A549 (cell line): ENCODE measurements around the gene PRKN. TPM values are rescaled to one million over a fixed set of nuclear protein-coding genes. Genes with fewer than 3 reads are reported as not detected.

Source experiments
- ATAC-seq, 2 experiments: fragments of 200-7000 bp in 1 of 2; fragments of >200 bp in 1 of 2; cut with Nextera tagmentation in 1 of 2; cut with Tn5 transposase in 1 of 2; 3 replicates each; pipeline versions ENCODE4 v1.8.0 to v1.9.1; 2018 to 2020; ENCODE audit warnings: mild to moderate bottlenecking in 1 of 2, moderate library complexity in 1 of 2
- CTCF ChIA-PET: fragments of 300-600 bp; sonication (Branson Sonifier 250); formaldehyde crosslinking; extraction: SDS; loops from one replicate; lab custom pipeline; 2021; ENCODE audit warnings: antibody characterized with exemption, inconsistent platforms; lab: Yijun Ruan, JAX
- POLR2A ChIA-PET: fragments of 350-600 bp; formaldehyde crosslinking; extraction: SDS; loops from one replicate; lab custom pipeline; 2021; ENCODE audit warnings: antibody characterized with exemption, inconsistent platforms; lab: Yijun Ruan, JAX
- DNase-seq, 2 experiments: peaks; one replicate each; pipeline versions ENCODE4 v3.0.0 to v3.0.0-alpha.2; 2011 to 2016; ENCODE audit warnings: low read depth in 1 of 2, low spot score in 1 of 2
- FAIRE-seq: peaks from 2 replicates; lab custom pipeline; 2011; peaks lifted over from hg19 to GRCh38; lab: Jason Lieb, UNC
- H3K27ac ChIP-seq, 2 experiments: fragments of >200 bp; sonication (Bioruptor Twin); formaldehyde crosslinking; 3 replicates each; pipeline ENCODE4 v1.5.1; 2016 to 2017
- H3K4me1 ChIP-seq: fragments of >200 bp; sonication (Bioruptor Twin); formaldehyde crosslinking; 3 replicates; pipeline ENCODE4 v1.6.1; 2016
- H3K4me2 ChIP-seq: fragments of >200 bp; sonication (Bioruptor Twin); formaldehyde crosslinking; 3 replicates; pipeline ENCODE4 v1.6.1; 2016
- H3K4me3 ChIP-seq: fragments of >200 bp; sonication (Bioruptor Twin); formaldehyde crosslinking; 3 replicates; pipeline ENCODE4 v1.5.1; 2016
- H3K9me3 ChIP-seq: fragments of >200 bp; sonication (Bioruptor Twin); formaldehyde crosslinking; 3 replicates; pipeline ENCODE4 v1.6.1; 2016
- CHD2 ChIP-seq: fragments of 150-350 bp; IDR thresholded peaks from 2 replicates; pipeline ENCODE4 v1.6.1; 2014; ENCODE audit warnings: low read length; ENCODE audit not compliant: partially characterized antibody
- CHD4 ChIP-seq: fragments of 200-600 bp; sonication (generic); IDR thresholded peaks from 2 replicates; pipeline ENCODE4 v1.6.1; 2016; ENCODE audit warnings: antibody characterized with exemption, mild to moderate bottlenecking, borderline replicate concordance
- HOXB5 ChIP-seq: fragments of 250-450 bp; sonication (Bioruptor Pico); IDR thresholded peaks from 2 replicates; pipeline ENCODE4 v1.5.0; 2020; ENCODE audit warnings: mild to moderate bottlenecking, moderate library complexity
- KDM1A ChIP-seq: fragments of 200-600 bp; sonication (generic); IDR thresholded peaks from 2 replicates; pipeline ENCODE4 v1.6.1; 2016; ENCODE audit warnings: low read depth, mild to moderate bottlenecking
- NPAS2 ChIP-seq: fragments of 250-450 bp; sonication (Bioruptor Pico); IDR thresholded peaks from 2 replicates; pipeline ENCODE4 v1.8.0; 2022; ENCODE audit warnings: mild to moderate bottlenecking, moderate library complexity, borderline replicate concordance
- PHF8 ChIP-seq: fragments of 200-600 bp; sonication (generic); IDR thresholded peaks from 2 replicates; pipeline ENCODE4 v1.6.1; 2016; ENCODE audit warnings: low read depth, mild to moderate bottlenecking, antibody characterized with exemption, moderate library complexity, borderline replicate concordance
- POLR2AphosphoS2 ChIP-seq: conservative IDR thresholded peaks from 2 replicates; pipeline ENCODE4 v1.6.1; 2012; ENCODE audit warnings: low read length, improper control_type of control experiment, inconsistent platforms
- RAD21 ChIP-seq, 2 experiments: fragments of >200 bp in 1 of 2; sonication (Bioruptor Twin) in 1 of 2; formaldehyde crosslinking in 1 of 2; IDR thresholded peaks in 1 of 2; conservative IDR thresholded peaks in 1 of 2; 2 replicates in 1 of 2; 3 replicates in 1 of 2; pipeline ENCODE4 v1.6.1; 2012 to 2018; ENCODE audit warnings: inconsistent platforms in 1 of 2
- RCOR1 ChIP-seq: fragments of 150-350 bp; IDR thresholded peaks from 2 replicates; pipeline ENCODE4 v1.6.1; 2014; ENCODE audit warnings: antibody characterized with exemption, low read length, low read depth
- SMC3 ChIP-seq: fragments of >200 bp; sonication (Bioruptor Twin); formaldehyde crosslinking; IDR thresholded peaks from 3 replicates; pipeline ENCODE4 v1.6.1; 2018; ENCODE audit warnings: inconsistent platforms
- TFCP2L1 ChIP-seq: fragments of 250-450 bp; sonication (Bioruptor Pico); IDR thresholded peaks from 2 replicates; pipeline ENCODE4 v1.5.0; 2021; ENCODE audit warnings: mild to moderate bottlenecking
- ZC3H11A ChIP-seq: fragments of 450-650 bp; IDR thresholded peaks from 2 replicates; pipeline ENCODE4 v1.6.1; 2014; ENCODE audit warnings: antibody characterized with exemption, mild to moderate bottlenecking
- ZFP36 ChIP-seq: fragments of 450-650 bp; IDR thresholded peaks from 2 replicates; pipeline ENCODE4 v1.6.1; 2014; ENCODE audit warnings: borderline replicate concordance; ENCODE audit not compliant: partially characterized antibody
- ZNF302 ChIP-seq: fragments of 250-450 bp; sonication (Bioruptor Pico); IDR thresholded peaks from 2 replicates; pipeline ENCODE4 v1.9.0; 2021; ENCODE audit warnings: inconsistent platforms, mild to moderate bottlenecking, moderate library complexity
- WGBS: methylation state at CpG from one replicate; pipeline ENCODE4 v1.1.6; 2017; ENCODE audit errors: missing lambda C conversion rate; 5-methylcytosine and 5-hydroxymethylcytosine counted together
- polyA plus RNA-seq, 4 experiments: library from polyadenylated mRNA; depleted of rRNA in 3 of 4; stranded (reverse); fragments of >200 nt; fragmentation: RNase III in 1 of 4; extraction: RNeasy Plus Mini Kit Qiagen cat#74134 plus additional on column Dnase treatment in 1 of 4; gene quantifications; 2 replicates in 3 of 4; 3 replicates in 1 of 4; pipeline ENCODE4 v1.2.3, GENCODE V29; 2011 to 2017
- TF ChIP-seq, protein P1 (sequence below): fragments of >200 bp; sonication (Bioruptor Twin); formaldehyde crosslinking; IDR thresholded peaks from 2 replicates; pipeline ENCODE4 v1.6.1; 2016
- TF ChIP-seq, protein P2 (sequence below): fragments of >200 bp; sonication (Bioruptor Twin); formaldehyde crosslinking; IDR thresholded peaks from 3 replicates; pipeline ENCODE4 v1.5.1; 2016
- TF ChIP-seq, protein P3 (sequence below): IDR thresholded peaks from 2 replicates; pipeline ENCODE4 v1.6.1; 2012
- TF ChIP-seq, protein P4 (sequence below): fragments of 250-450 bp; sonication (Bioruptor Pico); IDR thresholded peaks from 2 replicates; pipeline ENCODE4 v1.5.0; 2021; ENCODE audit warnings: mild to moderate bottlenecking, moderate library complexity, borderline replicate concordance

PRKN gene
- polyA plus RNA-seq, 2 of the 4 experiments (the other 2 are of a cell fraction): 0.36 to 0.39 TPM

DNA sequence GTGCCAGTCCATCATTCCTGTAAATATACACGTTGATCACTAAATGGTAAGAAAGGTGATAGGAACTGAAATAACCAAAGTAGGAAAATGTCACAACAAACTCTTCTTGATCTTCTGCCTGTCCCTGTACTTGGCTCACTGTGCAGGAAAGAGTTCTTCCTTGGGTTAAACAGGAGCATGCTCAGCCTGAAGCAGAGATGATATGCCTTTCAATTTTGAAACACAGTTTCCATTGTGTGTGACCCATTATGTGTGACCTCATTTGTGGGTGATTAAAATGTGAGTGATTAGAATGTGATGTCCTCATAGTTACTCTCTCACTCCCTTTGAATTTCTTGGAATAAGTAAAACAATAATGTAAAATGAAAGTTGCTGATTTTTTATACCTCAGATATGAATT is 1026.5 kb downstream of the PRKN start:
- Histone ChIP-seq H3K4me3 (no peak overlapping the region), H3K9me3 (no peaks in the 10 kb centered on the region), H3K4me1 (no peaks in the 10 kb centered on the region), H3K4me2 (no peak overlapping the region), H3K27ac (no peak overlapping the region)
- TF ChIP-seq CHD2: no peak
- no peak for TF ChIP-seq POLR2AphosphoS2
- TF ChIP-seq, protein P1, sequence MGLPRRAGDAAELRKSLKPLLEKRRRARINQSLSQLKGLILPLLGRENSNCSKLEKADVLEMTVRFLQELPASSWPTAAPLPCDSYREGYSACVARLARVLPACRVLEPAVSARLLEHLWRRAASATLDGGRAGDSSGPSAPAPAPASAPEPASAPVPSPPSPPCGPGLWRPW: no peak
- TF ChIP-seq ZNF302 (CRISPR knock-in tag): no peak
- ChIA-PET POLR2A (no interaction called here), CTCF (no interaction called here)
- ATAC-seq (no peak), DNase-seq (no peak), FAIRE-seq (no peak)
- 0% methylated on average over 1 of the region's 1 CpG for WGBS

DNA sequence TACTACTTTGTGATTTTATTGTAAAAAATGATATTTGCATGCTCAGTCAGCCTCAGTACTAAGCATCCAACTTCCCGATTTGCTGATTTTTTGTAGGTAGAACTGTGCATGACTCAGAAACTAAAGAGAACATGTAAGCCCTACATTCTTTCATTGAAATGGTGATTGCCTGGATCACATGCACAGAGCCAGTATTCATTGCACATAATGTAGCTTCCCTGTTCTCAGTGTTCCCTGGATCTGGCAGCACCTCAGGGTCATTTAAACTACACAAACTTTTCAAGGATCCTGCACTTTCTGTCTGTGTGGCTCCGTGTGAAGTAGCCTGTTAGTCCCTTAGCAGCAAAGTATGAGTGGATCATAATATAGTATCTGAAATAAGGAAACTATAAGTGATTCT is 1030.8 kb downstream of the PRKN start:
- CTCF ChIA-PET: interaction anchor here (0.7 kb wide), 1 partner anchor 57 kb away, joined by 3 read pairs; no protein-coding TSS in a partner anchor

DNA sequence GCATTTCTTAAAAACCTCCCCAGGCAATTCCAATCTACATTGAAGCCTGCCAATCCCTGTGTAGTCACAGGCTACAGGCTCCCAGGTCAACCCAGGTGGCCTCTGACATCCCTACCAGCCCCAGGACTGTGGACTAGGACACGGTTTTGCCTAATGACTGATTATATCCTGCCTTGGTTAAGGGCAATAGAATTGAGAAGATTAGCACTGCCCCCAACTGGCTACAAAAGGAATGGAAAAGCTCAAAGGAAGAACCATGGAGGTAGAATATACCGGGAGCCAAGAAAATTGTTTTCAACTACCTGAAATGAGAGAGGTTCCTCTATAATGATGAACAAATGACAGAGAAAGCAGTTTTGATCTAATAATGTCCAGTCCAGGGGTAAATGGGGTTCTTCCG is 1032.6 kb downstream of the PRKN start:
- whole genome bisulfite sequencing: 38% methylated on average over 3 of the region's 3 CpGs
- ChIA-PET POLR2A (no interaction called here), CTCF (interaction anchor here (0.7 to 1.0 kb wide), 3 partner anchors 12 to 301 kb away, joined by 3 to 4 read pairs (median 3); no protein-coding TSS in a partner anchor)
- Histone ChIP-seq H3K27ac (no peak overlapping the region), H3K4me2 (no peak overlapping the region; the same call in 2 of the 3 replicates), H3K4me1 (no peaks in the 10 kb centered on the region), H3K9me3 (no peaks in the 10 kb centered on the region), H3K4me3 (no peak overlapping the region)
- peak in 1 of 2 experiments; percentile 65; a peak in 2 of 6 replicates for ATAC-seq
- peak in 1 of 2 experiments; percentile 19 for DNase-seq
- TF ChIP-seq PHF8 (no peak), ZFP36 (no peak), HOXB5 (CRISPR knock-in tag) (no peak), KDM1A (no peak), SMC3 (peak; percentile 23; the same call in 2 of the 3 replicates), CHD4 (no peak), RAD21 (conservative IDR thresholded peaks at IDR 0.05 in 1 of 2, IDR thresholded peaks at IDR 0.05 in 1 of 2) (peak; percentile 29 to 54; a peak in 4 of 5 replicates), NPAS2 (no peak)
- TF ChIP-seq, protein P2, sequence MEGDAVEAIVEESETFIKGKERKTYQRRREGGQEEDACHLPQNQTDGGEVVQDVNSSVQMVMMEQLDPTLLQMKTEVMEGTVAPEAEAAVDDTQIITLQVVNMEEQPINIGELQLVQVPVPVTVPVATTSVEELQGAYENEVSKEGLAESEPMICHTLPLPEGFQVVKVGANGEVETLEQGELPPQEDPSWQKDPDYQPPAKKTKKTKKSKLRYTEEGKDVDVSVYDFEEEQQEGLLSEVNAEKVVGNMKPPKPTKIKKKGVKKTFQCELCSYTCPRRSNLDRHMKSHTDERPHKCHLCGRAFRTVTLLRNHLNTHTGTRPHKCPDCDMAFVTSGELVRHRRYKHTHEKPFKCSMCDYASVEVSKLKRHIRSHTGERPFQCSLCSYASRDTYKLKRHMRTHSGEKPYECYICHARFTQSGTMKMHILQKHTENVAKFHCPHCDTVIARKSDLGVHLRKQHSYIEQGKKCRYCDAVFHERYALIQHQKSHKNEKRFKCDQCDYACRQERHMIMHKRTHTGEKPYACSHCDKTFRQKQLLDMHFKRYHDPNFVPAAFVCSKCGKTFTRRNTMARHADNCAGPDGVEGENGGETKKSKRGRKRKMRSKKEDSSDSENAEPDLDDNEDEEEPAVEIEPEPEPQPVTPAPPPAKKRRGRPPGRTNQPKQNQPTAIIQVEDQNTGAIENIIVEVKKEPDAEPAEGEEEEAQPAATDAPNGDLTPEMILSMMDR: peak; percentile 22; the same call in 1 of the 3 replicates
- FAIRE-seq: no peak

More for the DNA sequence above, 1030.8 kb downstream of the PRKN start:
- ATAC-seq (no peak), DNase-seq (no peak), FAIRE-seq (no peak)
- Histone ChIP-seq H3K4me2 (no peak overlapping the region), H3K4me3 (no peak overlapping the region), H3K9me3 (no peaks in the 10 kb centered on the region), H3K4me1 (no peaks in the 10 kb centered on the region), H3K27ac (no peak overlapping the region)
- no peak for TF ChIP-seq TFCP2L1
- TF ChIP-seq, protein P3, sequence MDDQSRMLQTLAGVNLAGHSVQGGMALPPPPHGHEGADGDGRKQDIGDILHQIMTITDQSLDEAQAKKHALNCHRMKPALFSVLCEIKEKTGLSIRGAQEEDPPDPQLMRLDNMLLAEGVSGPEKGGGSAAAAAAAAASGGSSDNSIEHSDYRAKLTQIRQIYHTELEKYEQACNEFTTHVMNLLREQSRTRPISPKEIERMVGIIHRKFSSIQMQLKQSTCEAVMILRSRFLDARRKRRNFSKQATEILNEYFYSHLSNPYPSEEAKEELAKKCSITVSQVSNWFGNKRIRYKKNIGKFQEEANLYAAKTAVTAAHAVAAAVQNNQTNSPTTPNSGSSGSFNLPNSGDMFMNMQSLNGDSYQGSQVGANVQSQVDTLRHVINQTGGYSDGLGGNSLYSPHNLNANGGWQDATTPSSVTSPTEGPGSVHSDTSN: no peak
- TF ChIP-seq RCOR1: no peak
- TF ChIP-seq ZC3H11A: no peak
- TF ChIP-seq, protein P4, sequence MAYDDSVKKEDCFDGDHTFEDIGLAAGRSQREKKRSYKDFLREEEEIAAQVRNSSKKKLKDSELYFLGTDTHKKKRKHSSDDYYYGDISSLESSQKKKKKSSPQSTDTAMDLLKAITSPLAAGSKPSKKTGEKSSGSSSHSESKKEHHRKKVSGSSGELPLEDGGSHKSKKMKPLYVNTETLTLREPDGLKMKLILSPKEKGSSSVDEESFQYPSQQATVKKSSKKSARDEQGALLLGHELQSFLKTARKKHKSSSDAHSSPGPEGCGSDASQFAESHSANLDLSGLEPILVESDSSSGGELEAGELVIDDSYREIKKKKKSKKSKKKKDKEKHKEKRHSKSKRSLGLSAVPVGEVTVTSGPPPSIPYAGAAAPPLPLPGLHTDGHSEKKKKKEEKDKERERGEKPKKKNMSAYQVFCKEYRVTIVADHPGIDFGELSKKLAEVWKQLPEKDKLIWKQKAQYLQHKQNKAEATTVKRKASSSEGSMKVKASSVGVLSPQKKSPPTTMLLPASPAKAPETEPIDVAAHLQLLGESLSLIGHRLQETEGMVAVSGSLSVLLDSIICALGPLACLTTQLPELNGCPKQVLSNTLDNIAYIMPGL: no peak
- whole genome bisulfite sequencing: 15% methylated on average over 2 of the region's 2 CpGs
- POLR2A ChIA-PET: no interaction called here
